22Rv1 (cell line): ENCODE results near the gene S1PR1.

ENCODE experiments used
- ZFX ChIP-seq: fragments of 450-650 bp; IDR thresholded peaks from 2 replicates; pipeline ENCODE4 v1.6.1; 2017; ENCODE audit warnings: antibody characterized with exemption, borderline replicate concordance
- TF ChIP-seq, protein P1 (sequence below): fragments of 450-650 bp; IDR thresholded peaks from 2 replicates; pipeline ENCODE4 v1.5.1; 2017; ENCODE audit warnings: mild to moderate bottlenecking

DNA sequence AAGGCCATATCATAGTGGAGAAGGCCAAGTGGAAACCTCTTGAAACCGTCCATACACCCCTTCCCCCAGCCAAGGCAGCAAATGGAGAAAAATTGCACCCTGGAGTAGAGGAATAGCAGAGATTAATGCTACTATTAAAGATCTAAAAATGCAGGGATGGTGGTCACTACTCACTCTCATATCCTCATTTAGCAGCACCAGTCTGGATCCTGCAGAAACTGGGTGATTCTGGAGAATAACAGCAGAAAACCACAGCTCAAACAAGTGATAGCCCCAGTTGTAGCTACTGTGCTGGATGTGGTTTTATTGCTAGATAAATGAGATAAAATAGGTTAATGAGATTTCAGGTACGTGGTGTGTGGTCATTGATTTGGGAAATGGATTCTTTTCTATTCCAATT is 30.3 kb downstream of the S1PR1 start:
- TF ChIP-seq, protein P1, sequence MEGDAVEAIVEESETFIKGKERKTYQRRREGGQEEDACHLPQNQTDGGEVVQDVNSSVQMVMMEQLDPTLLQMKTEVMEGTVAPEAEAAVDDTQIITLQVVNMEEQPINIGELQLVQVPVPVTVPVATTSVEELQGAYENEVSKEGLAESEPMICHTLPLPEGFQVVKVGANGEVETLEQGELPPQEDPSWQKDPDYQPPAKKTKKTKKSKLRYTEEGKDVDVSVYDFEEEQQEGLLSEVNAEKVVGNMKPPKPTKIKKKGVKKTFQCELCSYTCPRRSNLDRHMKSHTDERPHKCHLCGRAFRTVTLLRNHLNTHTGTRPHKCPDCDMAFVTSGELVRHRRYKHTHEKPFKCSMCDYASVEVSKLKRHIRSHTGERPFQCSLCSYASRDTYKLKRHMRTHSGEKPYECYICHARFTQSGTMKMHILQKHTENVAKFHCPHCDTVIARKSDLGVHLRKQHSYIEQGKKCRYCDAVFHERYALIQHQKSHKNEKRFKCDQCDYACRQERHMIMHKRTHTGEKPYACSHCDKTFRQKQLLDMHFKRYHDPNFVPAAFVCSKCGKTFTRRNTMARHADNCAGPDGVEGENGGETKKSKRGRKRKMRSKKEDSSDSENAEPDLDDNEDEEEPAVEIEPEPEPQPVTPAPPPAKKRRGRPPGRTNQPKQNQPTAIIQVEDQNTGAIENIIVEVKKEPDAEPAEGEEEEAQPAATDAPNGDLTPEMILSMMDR: no peak
- TF ChIP-seq ZFX: no peak
